HFFc6 (cell line): ENCODE results near the gene DSTYK. TPM values are rescaled to one million over a fixed set of nuclear protein-coding genes. Genes with fewer than 3 reads are reported as not detected.
"Not testable (repeated sequence)": the region's sequence is repeated elsewhere in the genome, so short reads cannot be mapped to it uniquely, and the experiment has no call there.

Source experiments
- DNase-seq: peaks from one replicate; pipeline ENCODE4 v3.0.0-alpha.2; 2018
- H3K27ac Mint-ChIP-seq: 2 replicates; pipeline ENCODE4 v1.8.0; 2020; ENCODE audit warnings: mild to moderate bottlenecking, mixed read lengths
- H3K27me3 Mint-ChIP-seq: 2 replicates; pipeline ENCODE4 v1.8.0; 2021; ENCODE audit warnings: mild to moderate bottlenecking, moderate library complexity, mixed read lengths; ENCODE audit not compliant: insufficient read depth
- H3K36me3 Mint-ChIP-seq: 2 replicates; pipeline ENCODE4 v1.8.0; 2021; ENCODE audit warnings: low read depth, mixed read lengths
- H3K4me1 Mint-ChIP-seq: 2 replicates; pipeline ENCODE4 v1.8.0; 2020; ENCODE audit warnings: low read depth, mixed read lengths
- H3K4me3 Mint-ChIP-seq: 2 replicates; pipeline ENCODE4 v1.8.0; 2020; ENCODE audit warnings: mild to moderate bottlenecking, moderate library complexity, mixed read lengths
- H3K9me3 Mint-ChIP-seq: 2 replicates; pipeline ENCODE4 v1.8.0; 2020; ENCODE audit warnings: mild to moderate bottlenecking, mixed read lengths
- total RNA-seq, 6 experiments: library from RNA; stranded (reverse); fragmentation: NEBNext Ultra II Directional; extraction: Animal tissue kit (Norgen Biotek cat#: 25700); gene quantifications; 2 replicates in 1 of 6; 3 replicates in 5 of 6; pipeline ENCODE4 v1.2.3, GENCODE V29; 2021
- TF ChIP-seq, protein P1 (sequence below): fragments of 200-600 bp; sonication (generic); IDR thresholded peaks from 2 replicates; pipeline ENCODE4 v1.5.0; 2021; ENCODE audit warnings: antibody characterized with exemption, mild to moderate bottlenecking

DSTYK gene
- total RNA-seq, 6 experiments from 2014 or later, result 13.1 to 17.5 (median 13.9) TPM

- Mint-ChIP-seq H3K4me1 (no peaks in the 10 kb centered on the region), H3K4me3 (no peak overlapping the region), H3K27me3 (no peaks in the 10 kb centered on the region)
These were observed 27.6 kb upstream of the DSTYK start for GRCh38 chr1:205239078-205239477.

DNA sequence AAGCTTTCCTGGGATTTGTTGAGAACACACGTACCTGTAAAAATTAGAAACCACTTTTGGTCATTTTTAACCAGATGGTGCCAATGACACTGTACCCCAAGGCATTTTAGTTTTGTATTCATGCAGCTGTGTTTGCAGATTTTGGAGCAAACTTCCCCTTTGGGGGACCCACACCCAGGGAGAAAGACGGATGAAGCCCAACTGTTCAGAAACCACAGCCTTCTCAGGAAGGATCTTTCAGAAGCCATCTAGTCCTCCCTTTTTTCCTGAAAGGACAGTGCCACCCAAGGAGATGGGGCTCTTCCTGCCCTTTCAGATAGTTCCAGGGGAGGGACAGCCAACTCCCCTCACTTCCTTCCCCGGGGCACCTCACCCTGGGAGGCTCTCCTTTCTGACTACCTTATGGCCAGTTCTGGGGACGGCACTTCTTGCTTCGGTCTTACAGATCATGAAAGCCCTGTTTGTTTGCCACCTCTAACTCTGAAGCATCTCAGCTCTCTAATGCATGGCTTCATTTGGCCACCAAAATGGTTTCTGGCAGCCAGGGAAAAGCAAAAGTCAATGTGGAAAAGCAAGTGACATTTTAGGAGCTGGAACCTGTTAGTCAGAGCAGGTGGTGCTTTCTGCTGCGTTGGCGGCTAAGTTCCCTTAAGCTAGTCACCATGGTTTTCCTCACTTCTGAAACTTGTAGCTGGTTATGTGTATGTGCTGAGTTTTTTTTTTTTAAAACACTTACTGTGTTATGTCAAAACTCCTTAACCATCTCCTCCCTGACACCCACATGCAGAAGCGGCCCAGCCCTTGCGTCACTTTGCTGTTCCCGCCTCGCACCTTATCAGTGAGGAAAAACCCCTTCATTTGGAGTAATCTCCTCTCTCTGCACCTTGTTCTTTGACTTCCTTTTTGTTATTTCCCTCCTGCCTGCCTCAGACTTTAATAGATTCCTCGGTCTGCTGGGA is 26.3 kb upstream of the DSTYK start:
- H3K27me3 Mint-ChIP-seq, result no peaks in the 10 kb centered on the region
- no peaks in the 10 kb centered on the region for H3K9me3 Mint-ChIP-seq
- no peak for DNase-seq
- H3K27ac Mint-ChIP-seq, result no peak overlapping the region
- no peak overlapping the region for H3K4me3 Mint-ChIP-seq
- H3K4me1 Mint-ChIP-seq, result no peaks in the 10 kb centered on the region
- TF ChIP-seq, protein P1, sequence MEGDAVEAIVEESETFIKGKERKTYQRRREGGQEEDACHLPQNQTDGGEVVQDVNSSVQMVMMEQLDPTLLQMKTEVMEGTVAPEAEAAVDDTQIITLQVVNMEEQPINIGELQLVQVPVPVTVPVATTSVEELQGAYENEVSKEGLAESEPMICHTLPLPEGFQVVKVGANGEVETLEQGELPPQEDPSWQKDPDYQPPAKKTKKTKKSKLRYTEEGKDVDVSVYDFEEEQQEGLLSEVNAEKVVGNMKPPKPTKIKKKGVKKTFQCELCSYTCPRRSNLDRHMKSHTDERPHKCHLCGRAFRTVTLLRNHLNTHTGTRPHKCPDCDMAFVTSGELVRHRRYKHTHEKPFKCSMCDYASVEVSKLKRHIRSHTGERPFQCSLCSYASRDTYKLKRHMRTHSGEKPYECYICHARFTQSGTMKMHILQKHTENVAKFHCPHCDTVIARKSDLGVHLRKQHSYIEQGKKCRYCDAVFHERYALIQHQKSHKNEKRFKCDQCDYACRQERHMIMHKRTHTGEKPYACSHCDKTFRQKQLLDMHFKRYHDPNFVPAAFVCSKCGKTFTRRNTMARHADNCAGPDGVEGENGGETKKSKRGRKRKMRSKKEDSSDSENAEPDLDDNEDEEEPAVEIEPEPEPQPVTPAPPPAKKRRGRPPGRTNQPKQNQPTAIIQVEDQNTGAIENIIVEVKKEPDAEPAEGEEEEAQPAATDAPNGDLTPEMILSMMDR, result no peak
- H3K36me3 Mint-ChIP-seq, result peaks cover 7% of the 10 kb centered on the region; the same call in 1 of the 2 replicates

More at GRCh38 chr1:205239078-205239477, 27.6 kb upstream of the DSTYK start:
- H3K36me3 Mint-ChIP-seq, result peaks cover 7% of the 10 kb centered on the region; the same call in 1 of the 2 replicates
- H3K27ac Mint-ChIP-seq, result no peak overlapping the region
- TF ChIP-seq, protein P1, result no peak
- DNase-seq, result no peak
- H3K9me3 Mint-ChIP-seq, result no peaks in the 10 kb centered on the region

GRCh38 chr1:205236951-205237475 is 25.5 kb upstream of the DSTYK start:
- no peaks in the 10 kb centered on the region for H3K36me3 Mint-ChIP-seq
- no peaks in the 10 kb centered on the region for H3K4me1 Mint-ChIP-seq
- no peaks in the 10 kb centered on the region for H3K9me3 Mint-ChIP-seq
- no peak overlapping the region for H3K27ac Mint-ChIP-seq
- TF ChIP-seq, protein P1, result no peak
- no peak for DNase-seq
- no peak overlapping the region for H3K4me3 Mint-ChIP-seq
- H3K27me3 Mint-ChIP-seq, result peaks cover 1% of the 10 kb centered on the region; the same call in 1 of the 2 replicates

DNA sequence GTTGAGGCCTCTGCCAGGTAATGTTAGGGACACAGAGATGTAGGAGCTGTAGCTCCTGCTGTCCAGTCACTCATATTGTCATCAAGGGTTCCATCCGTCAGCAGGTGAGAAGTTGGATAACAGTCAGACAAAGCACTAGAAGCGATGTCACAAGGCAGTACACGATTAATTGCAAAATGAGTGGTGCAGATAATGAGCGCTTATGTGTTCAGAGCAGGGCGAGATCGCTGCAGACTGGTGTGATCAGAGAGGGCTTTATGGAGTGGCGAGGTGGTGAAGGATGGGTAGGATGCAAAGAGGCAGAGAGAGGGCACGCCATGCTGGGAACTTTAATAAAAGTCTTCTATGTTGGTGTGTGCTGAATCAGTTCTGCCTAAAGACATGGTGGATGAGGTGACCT is 25.0 kb upstream of the DSTYK start:
- H3K36me3 Mint-ChIP-seq, result no peaks in the 10 kb centered on the region
- no peak overlapping the region for H3K27ac Mint-ChIP-seq
- H3K9me3 Mint-ChIP-seq, result no peaks in the 10 kb centered on the region
- H3K27me3 Mint-ChIP-seq, result peaks cover 3% of the 10 kb centered on the region
- TF ChIP-seq, protein P1, result no peak
- H3K4me1 Mint-ChIP-seq, result no peaks in the 10 kb centered on the region
- DNase-seq, result no peak
- no peak overlapping the region for H3K4me3 Mint-ChIP-seq

GRCh38 chr1:205235951-205236350 is 24.4 kb upstream of the DSTYK start:
- peaks cover 3% of the 10 kb centered on the region for H3K27me3 Mint-ChIP-seq
- H3K9me3 Mint-ChIP-seq, result no peaks in the 10 kb centered on the region
- no peaks in the 10 kb centered on the region for H3K4me1 Mint-ChIP-seq
- H3K27ac Mint-ChIP-seq, result no peak overlapping the region
- no peak for DNase-seq
- H3K4me3 Mint-ChIP-seq, result no peak overlapping the region
- no peaks in the 10 kb centered on the region for H3K36me3 Mint-ChIP-seq
- TF ChIP-seq, protein P1, result no peak

DNA sequence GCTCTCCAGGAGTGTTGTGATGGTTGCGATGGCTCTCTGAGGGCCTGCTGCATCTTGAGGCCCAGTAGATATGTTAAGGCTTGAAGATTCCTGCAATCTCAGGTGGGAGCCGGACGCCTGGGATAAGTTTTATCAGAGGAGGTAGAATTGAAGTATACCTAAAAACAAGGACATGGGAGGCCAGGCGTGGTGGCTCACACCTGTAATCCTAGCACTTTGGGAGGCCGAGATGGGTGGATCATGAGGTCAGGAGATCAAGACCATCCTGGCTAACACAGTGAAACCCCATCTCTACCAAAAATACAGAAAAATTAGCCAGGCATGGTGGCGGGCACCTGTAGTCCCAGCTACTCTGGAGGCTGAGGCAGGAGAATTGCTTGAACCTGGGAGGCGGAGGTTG is 22.5 kb upstream of the DSTYK start:
- H3K4me1 Mint-ChIP-seq, H3K4me3 Mint-ChIP-seq, H3K36me3 Mint-ChIP-seq, H3K9me3 Mint-ChIP-seq, H3K27ac Mint-ChIP-seq, DNase-seq, H3K27me3 Mint-ChIP-seq: not testable (repeated sequence)
